Mucosa of gallbladder (tissue), 1 donor: ENCODE results near the gene PRKG1. TPM values are rescaled to one million over a fixed set of nuclear protein-coding genes. Genes with fewer than 3 reads are reported as not detected.

Experiments used
- DNase-seq: peaks from one replicate; pipeline ENCODE4 v3.0.0-alpha.2; 2020; ENCODE audit warnings: low spot score
- total RNA-seq: library from RNA; stranded (reverse); gene quantifications from one replicate; pipeline ENCODE4 v1.2.1, GENCODE V29; 2021
- donor health status: DM: no; HTN: no; CAD: no.

The PRKG1 gene
- total RNA-seq, 1 donor from 2014 or later = 28.3 TPM

DNA sequence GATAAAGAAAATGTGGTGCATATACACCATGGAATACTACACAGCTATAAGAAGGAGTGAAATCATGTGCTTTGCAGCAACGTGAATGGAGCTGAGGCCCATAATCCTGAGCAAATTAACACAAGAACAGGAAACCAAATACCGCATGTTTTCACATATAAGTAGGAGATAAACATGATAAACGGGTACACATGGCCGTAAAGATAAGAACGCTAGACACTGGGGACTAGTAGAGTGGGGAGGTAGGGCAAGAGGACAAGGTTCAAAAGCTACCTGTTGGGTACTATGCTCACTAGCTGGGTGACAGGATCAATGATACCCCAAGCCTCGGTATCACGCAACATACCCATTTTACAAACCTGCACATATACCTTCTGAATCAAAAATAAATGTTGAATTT, 511.5 kb downstream of the PRKG1 start:
- DNase-seq = no peak

DNA sequence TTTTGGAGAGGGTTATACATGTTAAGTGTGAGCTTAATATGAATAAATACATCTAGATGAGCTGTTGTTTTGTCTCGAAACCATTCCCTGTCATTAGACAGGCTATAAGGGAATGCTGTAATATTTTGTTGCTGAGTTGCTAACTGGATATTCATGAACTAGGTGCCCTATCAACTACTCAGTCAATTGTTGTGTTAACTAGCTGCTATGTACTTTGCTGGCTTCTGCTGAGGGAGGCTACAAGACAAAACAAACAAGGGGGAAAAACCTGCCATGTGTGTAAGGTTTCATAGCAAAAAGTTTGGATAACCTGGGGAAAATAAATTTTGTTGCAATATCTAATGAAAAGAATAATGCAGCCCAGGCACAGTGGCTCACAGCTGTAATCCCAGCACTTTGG, 514.7 kb downstream of the PRKG1 start:
- DNase-seq = no peak

DNA sequence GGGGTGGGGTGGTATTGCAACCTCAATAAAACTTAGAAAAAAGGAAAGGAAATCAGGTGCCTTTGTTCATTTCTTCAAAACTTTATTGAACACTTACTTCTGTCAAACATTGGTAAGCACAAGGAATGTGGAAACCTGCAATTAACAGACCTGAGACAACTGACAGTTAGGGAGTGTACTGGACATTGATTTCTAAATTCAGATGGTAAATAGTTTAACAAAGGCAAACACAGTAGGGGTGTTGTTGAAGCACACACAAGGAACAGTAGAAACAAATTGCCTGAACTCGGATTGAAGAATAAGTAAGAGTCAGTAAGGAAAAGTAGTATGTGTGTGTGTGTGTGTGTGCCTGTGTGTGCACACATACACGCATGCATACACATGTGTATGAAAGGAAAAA, 516.5 kb downstream of the PRKG1 start:
- no peak for DNase-seq

DNA sequence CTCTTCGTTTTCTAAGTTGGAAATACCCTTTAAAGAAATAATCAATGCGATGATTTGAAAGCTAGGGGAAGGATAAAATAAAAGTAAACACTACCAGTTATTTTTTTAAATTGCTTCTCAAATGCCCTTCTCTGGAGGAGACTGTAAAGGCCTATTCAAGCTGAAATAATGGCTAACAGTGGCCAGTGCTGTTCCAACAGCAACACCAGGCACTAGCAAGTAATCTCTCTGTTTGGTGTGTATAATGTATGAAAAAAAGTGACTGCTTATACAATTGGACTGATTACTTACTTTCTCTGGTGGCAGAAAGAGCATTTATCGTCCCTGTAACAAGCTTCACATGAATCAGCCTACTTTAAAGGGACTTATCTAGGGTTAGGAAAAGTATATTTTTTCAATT, 522.4 kb downstream of the PRKG1 start:
- no peak for DNase-seq

DNA sequence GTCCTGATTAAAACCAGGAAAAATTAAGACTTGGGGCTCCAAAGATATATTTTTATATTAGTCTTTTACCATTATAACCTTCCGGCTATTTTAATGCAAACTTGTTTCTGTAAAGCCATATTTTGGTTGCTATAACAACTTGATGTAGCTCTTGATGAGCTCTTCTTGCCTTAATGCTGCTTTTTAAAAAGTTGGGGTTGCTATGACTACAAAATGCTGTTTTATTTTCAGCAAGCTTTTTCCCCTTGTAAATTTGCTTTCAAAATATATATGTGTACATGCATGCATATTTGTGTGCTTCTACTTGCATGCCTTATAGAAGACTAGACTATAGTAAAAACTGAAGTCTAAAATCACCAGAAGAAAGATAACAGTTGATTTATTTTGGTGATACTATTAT, 525.4 kb downstream of the PRKG1 start:
- no peak for DNase-seq

DNA sequence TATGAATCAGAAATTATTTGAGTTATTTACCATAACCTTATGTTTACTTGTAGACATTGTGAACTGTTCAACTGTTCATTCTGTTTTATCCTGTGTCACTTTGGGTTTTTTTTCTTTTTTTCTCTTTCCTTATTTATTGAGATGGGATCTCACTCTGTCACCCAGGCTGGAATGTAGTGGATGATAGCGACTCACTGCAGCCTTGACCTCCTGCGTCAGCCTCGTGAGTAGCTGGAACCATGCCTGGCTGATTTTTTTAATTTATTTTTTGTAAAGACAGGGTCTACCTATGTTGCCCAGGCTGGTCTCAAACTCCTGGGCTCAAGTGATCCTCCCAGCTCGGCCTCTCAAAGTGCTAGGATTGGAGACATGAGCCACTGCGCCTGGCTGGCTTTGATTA, 528.0 kb downstream of the PRKG1 start:
- no peak for DNase-seq

DNA sequence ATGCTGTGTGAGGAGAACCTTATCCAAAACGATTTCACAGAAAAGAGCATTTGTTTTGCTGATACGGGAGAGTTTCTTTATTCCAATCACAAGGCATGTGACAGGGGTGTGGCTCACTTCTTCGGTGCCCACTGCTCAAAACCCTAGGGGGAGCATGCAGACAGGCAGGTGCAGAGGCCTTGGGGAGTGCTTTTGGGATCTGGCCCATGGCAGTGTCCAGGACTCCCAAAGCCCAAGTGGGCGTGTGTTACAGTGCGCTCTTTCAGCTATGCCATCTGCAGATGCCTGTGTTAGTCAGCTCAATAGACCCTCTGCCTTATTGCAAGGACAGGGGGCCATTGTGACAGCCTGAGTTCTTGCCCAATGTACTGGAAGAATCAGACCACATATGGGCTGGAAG, 530.3 kb downstream of the PRKG1 start:
- no peak for DNase-seq

DNA sequence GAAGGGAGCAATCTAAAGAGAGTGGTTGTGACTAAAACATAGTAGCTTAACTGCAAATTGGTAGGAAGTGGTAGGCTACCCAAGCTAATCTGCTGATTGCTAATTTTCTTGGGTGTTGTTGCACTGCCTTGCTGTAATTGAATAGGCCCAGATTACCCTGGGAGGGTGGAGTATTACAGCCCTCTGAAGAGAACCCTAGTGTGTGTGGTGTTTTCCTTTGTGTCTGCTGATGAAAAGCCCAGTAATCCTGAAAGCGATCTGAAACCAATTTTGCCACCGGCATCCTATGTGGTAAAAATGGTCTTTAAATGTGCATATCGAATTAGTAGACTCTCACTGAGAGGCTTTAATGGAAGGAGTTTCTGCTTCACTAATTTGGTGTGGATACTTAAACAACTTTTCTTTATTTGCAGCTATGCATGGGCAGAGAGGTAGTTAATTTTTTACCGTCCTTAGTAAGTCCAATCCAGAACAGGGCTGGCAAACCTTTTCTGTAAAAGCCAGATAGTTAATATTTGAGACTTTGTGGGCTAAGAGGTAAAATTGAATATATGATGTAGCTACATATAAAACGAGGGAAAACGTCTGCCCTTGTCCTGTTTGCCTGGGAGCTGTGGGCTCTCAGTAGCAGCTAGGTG, 532.7 kb downstream of the PRKG1 start:
- no peak for DNase-seq

DNA sequence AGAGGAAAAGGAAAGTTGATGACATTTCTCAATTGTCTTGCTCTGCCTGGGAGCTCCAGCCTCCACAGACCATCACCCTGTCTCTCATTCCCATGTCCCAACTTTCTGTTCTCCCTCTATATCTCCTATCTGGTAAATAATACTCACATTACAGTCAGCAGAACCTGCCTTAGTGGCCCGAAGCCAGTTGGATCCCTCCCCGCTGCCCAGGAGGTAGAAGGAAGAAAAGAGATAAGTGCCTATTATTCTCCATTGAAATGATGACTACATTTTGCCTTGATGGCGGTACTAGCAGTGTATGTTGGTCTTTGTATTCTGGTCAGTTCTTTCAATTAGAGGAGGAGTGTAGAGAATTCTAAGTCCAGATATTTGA, 533.2 kb downstream of the PRKG1 start:
- no peak for DNase-seq

DNA sequence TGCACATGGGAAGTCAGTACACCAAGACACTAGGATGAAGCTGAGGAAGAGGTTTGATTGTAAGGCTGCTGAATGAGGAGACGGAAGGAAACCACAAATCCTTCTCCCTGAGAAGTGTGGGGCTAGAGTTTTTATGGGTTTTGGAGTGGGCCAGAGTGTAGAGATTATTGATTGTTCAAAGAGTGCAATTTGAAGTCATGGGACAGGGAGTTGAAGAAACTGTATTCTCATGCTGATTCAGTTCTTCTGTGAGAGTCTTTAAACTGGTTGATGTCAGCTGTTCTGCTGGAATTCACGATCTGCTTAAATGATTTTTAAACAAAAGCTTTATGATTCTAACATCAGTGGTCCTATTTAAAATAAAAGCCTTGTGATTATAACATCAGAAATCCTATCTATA, 533.9 kb downstream of the PRKG1 start:
- DNase-seq = no peak

DNA sequence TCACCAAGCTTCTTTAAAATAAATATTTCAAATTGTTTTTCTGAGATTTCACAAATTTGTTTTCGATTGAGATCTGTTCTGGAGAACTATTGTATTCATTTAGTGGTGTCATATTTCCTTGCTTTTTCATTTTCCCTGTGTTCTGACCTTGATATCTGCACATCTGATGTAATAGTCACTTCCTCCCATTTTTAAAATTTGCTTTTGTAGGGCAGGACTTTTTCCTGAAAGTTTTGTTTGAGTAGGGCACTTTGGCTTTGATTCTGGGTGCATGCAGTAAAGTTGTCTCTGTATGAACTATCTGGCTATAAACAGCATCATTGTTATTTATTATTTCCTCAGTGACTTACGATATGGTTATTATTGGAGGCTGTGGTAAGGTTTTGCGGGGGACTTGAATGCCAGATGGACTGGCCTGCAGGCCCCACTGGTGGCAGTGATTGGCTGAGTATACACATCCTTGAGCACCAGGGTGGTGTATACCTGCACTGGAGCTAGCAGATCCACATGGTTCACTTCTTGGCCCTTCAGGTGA, 541.5 kb downstream of the PRKG1 start:
- no peak for DNase-seq

DNA sequence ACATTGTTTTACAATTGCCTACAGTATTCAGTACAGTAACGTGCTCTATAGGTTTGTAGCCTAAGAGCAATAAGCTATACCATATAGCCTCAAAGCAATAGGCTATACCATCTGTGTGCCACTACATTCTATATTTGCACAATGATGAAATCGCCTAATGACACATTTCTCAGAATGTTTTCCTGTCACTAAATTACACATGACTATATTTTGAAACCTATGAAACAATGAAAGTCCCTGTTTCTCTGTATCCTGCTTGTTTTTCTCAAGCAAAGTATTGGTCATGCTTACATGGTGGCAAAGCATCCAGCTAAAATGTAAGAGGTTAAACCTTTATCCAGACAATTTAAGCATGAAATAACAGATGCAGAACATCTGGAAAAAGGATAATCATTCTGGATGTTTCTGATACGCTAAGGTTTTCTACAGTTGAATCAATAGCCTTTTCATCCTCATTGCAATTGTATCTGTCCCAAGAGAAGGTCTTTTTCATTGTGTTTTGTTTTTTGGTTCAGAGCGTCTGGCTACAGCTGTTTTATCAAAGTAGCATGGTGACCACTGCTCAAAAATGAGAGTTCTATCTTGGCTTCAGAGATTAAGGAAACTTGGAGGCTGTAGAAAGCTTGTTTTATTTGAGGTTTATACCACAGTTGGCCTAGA, 543.4 kb downstream of the PRKG1 start:
- DNase-seq = no peak

DNA sequence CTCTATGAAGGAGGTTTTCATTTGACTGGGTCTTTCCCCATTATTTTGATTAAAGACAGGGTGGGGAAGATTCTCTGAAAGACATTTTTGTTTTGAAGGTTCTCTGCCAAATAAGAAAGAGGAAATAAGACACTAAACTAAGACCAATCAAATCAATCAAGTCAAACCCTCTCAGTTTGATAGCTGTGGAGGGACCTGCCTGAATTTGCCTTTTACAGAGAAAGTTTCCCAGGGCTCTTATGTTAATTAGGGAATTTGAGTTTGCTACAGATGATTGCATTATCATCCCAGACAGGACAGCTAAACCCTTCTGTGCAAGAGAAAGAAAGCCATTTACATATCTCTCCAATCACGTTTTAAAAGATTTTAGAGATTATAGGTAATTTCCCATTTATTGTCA, 545.1 kb downstream of the PRKG1 start:
- no peak for DNase-seq

DNA sequence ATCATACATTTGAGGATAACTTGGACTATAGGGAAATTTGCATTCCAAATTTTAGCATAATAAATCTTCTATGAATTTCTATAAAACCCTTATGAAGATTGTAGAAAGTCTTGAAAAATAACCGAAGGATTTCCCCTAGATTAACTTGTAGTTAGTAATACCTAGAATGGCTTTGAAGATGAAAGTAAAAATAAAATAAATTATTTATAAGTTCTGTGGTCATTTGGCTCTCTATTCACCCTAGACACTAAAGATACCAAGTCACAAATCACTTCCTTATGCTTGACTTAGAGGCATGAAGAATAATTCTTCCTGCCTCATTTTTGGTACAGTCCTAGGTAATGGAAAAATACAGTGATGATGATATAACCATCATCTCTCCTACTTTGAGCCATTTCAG, 545.8 kb downstream of the PRKG1 start:
- no peak for DNase-seq

DNA sequence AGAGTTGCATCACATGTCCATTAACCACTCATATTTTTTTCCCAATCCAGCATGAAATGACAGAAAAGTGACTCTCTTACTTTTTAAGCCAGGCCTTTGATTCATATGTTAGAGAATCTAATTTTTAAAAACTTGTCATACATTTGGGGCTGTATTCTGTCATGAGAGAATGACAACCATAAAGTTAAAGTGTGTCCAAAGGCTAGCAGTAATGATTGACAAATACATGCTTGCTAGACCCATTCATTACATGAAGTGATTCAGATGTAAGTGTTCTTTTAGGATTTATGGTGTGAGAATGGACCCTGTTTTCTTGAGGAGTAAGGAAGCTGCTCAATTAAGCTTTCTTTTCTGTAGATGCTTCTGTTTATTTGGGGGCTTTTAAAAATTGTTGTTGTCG, 549.7 kb downstream of the PRKG1 start:
- DNase-seq = no peak

DNA sequence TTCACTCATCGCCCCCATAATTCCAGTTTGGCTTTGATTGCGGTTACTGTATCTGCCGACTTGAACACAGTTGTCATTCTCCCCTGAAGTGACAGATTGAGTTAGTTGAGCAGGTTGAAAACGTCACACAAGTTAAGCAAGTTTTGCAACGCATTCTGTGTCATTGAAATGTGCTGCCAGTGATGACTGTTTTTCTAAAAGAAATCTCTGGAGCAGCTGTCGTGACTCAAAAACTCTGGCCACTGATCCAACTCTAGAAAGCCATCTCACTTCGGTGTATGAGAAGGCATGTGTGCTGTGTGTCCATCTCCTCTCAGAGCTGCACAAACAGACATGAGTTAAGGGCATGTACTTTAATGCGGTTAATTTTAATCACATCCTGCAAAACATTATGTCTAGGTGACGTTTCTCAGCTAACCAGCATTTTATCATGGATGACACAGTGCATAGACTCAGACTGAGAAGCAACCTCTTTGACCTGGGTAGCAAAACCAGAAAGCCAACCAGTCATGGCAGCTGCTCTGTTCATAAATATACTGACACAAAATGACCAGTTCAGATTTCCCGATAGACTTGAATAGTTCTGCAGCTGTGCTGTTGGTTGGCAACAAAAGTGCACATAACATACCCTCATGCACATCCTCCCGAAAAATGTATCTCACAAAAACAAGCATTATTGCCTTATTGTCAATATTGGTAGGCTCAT, 555.8 kb downstream of the PRKG1 start:
- no peak for DNase-seq

DNA sequence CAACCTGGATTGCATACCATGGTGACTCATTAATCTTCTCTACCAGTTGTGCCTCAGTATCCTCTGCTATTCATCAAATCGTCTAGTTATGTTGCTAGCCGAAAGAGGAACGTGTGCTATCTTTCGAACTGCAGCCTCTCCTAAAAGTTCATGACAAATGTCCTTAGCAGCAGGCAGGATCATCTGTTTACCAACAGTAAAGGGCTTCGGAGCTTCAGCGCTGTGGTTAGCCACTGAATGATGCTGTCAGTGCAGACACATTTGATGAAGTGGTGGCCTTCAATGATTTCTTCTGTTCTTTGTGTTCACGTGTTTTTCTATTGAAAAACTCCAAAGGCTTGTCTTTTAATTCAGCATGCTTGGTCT, 556.3 kb downstream of the PRKG1 start:
- DNase-seq = no peak

DNA sequence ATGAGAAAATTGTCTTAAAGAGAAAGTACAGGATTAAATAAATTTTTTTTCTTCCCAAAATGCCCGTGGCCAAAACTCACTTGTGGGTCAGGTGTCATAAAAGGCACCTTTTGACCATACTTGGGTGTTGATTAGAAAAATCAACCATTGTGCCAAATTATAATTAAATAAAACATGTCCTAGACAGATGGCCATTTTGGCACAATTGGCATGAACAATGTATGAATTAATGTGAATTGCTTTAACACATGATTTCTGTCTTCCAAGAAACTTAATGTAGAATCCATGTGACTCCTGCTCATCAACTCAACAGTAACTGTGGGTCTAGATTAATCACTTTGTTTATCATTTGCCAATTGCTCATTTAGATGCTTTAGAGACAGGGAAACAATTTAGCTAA, 561.1 kb downstream of the PRKG1 start:
- no peak for DNase-seq

DNA sequence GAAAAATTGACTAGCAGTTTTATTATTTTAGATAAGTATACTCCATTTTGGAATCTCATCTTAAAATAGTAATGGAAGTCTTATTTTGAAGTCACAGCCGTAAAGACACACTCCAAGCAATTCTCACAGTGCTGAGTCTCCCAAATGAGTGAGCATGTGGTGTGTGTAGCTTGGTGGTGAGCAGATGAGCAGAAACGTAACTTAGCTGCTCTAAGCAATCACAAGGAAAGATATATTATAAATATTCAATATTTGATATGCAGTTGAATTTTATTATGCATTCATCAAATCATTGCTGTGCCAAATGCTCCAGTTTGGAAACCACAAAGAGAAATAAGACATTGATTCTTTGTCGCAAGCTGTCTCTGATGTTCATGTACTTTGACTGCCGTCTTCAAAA, 563.9 kb downstream of the PRKG1 start:
- no peak for DNase-seq

DNA sequence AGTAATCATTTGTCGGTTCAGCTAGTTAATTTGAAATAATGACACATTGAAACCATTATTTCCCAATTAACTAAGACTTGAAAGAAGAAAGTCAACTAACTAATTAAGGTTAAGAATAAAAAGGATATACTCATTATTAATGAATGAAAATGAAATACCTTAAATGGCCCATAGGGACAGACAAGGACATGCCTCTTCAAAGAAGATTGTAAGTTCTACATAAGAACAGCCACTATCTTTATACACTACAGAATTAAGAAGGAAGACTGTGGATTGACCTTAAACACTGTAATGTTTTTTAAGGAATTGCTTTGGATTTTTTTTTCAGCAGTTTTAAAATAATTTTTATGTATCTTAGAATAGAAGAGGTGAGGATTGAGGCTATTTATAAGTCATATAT, 564.5 kb downstream of the PRKG1 start:
- DNase-seq = no peak

DNA sequence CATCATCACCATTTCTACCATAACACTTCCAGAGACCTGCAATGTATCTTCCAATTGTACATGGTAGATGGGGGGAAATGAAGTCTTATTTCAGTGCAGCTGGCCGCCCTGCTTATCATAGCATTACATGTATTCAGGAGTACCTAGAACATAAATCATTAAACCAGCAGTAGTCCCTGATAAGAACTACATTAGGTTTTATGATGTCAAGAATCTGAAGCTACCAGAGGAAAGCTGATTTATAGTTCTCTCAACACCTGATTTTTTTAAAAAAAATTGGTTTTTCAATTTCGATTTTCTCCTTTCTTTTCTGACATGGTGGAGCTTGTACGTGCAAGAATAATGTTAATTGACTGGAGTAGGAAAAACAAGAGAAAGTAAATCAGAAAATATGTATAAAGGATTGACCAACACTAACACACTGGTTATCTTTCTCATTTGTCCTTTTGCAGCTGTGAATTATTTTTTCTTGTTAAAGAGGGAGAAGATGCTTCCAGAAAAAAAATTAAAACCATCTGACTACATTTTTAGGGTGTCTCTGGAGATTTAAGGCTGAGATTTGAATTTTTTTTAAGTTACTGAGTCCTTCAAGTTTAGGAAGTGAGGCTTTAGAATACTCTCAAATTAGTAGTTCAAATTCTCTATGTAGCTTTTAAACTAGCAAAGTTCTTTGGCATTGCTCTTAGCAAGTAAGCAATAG, 566.0 kb downstream of the PRKG1 start:
- no peak for DNase-seq

DNA sequence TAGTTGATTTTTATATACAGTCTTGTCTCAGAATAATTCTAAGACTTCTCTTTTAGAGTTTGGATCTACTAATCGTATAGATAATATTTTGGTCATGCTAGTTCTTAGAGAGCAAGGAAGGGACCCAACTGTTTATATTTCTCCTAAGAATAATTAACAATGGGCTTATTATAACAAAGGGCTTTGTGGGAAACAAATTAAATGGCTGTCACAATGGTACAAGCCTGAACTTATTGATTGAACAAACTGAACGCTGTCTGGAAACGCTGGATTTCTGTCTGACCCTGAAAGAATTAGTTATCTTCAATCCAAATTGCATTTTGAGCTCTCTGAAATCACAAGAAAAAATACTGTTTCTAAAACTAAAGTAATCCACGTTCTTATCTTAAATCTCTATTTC, 568.3 kb downstream of the PRKG1 start:
- no peak for DNase-seq

DNA sequence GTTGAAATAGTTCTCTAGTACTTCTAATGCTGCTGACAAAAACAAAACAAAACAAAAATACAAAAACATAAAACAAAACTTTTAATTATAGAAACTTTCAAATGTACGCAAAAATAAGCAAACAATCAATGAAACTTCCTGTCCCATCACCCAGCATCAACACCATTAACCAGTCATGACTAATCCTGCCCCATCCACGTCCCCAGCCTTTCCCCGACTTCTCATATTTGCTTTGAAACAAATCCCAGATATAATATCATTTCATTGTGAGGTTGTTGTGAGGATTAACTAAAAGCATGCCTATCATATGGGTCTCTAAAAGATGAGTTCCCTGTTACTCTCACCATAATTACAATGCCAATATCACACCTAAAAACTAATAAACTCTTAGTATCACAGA, 569.4 kb downstream of the PRKG1 start:
- no peak for DNase-seq
